Measurements from ENCODE around the gene SPRN.
"Not testable (repeated sequence)": the region's sequence is repeated elsewhere in the genome, so short reads cannot be mapped to it uniquely, and the experiment has no call there.

The SPRN gene

GRCh38 chr10:133439517-133440461 is 15.4 kb upstream of the SPRN start:
- DNase-seq (ENCODE audit: low read depth): no peak

- DNase-seq (ENCODE audit: low read depth): no peak
Observed at GRCh38 chr10:133438711-133439273, 14.4 kb upstream of the SPRN start.

- DNase-seq (ENCODE audit: low read depth): not testable (repeated sequence)
Observed at GRCh38 chr10:133432789-133433188, 8.4 kb upstream of the SPRN start.

DNA sequence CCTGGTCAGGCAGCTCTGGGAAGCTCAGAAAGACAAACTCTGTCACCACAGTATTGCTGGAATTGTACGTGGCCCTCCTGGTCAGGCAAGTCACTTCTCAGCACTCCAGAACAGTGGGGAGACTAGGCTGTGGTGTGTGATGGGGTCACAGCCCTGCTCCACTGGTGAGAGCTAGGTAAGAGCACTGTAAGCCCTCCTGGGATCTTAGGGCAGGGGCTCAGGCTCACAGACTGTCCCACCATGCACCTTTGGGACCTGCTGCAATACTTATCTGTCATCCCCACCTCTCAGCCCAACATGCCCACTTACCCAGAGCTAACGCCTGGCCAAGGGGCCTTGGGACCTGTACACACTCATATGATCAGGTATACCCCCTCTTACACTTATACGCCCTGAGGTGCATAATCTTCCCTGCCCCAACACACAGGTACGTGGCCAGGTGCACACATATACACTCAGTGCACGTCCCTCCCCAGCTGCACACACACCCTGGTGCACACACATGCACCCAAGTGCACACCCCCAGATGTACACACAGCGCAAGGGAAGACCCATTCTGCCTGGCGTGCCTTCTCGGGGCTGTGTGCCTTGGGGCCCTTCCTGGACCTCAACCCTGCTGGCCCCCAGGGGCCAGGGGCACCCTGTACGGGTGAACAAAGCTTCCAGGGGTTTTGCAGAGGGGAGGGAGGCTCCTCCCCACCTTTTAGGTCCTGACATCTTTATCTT is 7.6 kb upstream of the SPRN start:
- not testable (repeated sequence) for DNase-seq (ENCODE audit: low read depth)

GRCh38 chr10:133429571-133429970 is 5.1 kb upstream of the SPRN start:
- not testable (repeated sequence) for DNase-seq (ENCODE audit: low read depth)

GRCh38 chr10:133424102-133424501 is 323 bp downstream of the SPRN start:
- not testable (repeated sequence) for DNase-seq (ENCODE audit: low read depth)

- no peak for DNase-seq (ENCODE audit: low read depth)
Observed at GRCh38 chr10:133422807-133423771, 1.3 kb downstream of the SPRN start.

- DNase-seq (ENCODE audit: low read depth): no peak
Observed at GRCh38 chr10:133422223-133422806, 2.1 kb downstream of the SPRN start.

- DNase-seq (ENCODE audit: low read depth): no peak
Observed at GRCh38 chr10:133421336-133422222, 2.8 kb downstream of the SPRN start.

DNA sequence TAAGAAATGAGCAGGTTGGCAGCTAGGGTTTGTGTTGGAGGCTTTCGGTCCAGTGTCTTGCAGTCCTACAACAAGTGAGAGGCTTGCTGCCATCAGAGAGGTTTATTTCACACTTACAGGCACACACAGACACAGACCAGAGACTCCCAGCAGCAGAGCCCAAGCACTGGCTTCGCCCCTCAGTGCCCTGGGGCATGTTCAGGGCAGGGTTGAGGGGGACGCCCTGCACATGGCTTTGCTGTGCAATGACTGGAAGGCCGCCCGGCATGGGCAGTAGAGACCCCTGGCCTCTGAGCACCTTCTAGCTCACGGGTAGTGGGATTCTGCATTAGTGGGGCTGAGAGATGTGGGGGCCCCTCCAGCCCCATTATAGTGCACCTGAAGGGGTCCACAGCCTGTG is 3.8 kb downstream of the SPRN start:
- no peak for DNase-seq (ENCODE audit: low read depth)

- DNase-seq (ENCODE audit: low read depth): no peak
Observed at GRCh38 chr10:133420028-133420427, 4.4 kb downstream of the SPRN start.

DNA sequence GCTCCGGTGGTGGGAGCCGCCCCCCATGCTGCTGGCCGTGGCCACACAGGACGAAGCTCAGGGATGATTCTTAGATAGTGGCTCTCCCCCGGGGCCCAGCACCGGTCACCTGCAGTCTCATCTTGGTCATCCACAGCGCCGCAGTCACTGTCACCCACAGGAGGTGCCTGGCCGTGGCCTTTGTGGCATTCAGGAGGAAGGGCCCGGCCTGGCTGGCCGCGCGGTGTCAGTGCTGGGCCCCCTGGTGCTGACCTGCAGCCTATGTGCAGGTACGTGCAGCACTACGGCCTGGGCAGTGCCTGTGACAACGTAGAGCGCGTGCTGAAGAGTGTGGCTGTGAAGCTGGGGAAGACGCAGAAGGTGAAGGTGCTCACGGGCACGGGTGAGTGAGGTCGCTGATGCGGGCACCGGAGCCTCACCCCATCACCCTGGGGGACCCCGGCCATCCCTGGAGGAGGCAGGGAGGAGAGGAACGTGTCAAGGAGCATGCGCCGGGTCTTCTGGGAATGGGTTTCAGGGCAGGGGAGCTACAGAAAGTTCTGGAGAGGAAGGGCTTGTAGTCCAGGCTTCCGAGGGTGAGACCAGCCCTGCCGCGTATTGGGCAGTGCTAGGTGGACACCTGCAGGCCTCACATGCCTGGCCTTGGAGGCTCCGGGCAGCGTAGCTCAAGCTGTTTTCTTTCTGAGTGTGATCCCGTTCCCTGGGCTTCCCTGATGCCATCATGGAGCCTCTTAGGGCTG is 5.0 kb downstream of the SPRN start:
- DNase-seq (ENCODE audit: low read depth): no peak

DNA sequence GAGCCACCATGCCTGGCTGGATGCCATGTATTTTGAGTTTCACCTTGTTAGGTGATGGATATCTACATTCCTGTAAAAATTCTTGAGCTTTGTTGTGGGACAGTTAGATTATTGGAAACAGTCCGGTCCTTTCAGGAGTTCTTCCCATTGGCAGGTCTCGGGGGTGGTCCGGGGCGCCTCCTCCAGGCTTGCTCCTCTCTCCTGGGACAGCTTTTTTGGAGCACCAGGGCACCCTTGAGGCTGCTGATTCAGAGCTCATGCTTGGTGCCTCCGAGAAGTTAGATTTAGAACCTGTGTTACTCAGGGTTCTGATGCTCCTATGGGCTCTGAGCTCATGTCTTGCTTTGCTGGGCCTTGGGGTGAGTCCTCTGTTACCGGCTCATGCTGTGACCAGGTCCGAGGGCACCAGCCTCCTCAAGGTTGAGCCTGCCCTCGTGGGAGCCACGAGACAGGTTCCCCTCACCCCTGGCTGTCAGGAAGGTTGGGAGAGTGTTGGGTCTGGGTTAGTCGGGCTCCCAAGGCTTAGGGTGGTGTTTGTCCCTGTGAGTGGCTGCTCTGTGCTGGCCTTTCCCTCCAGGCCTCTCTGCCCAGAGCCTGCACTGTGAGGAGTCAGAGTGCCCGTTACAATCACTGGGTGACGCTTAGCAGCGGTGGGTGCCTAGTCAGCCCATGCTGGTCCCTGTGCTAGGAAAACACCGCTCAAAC is 6.0 kb downstream of the SPRN start:
- no peak for DNase-seq (ENCODE audit: low read depth)

GRCh38 chr10:133415752-133416151 is 8.7 kb downstream of the SPRN start:
- no peak for DNase-seq (ENCODE audit: low read depth)

- DNase-seq (ENCODE audit: low read depth): not testable (repeated sequence)
Observed at GRCh38 chr10:133414401-133414800, 10.0 kb downstream of the SPRN start.

GRCh38 chr10:133412381-133412711 is 12.1 kb downstream of the SPRN start:
- DNase-seq (ENCODE audit: low read depth): no peak

DNA sequence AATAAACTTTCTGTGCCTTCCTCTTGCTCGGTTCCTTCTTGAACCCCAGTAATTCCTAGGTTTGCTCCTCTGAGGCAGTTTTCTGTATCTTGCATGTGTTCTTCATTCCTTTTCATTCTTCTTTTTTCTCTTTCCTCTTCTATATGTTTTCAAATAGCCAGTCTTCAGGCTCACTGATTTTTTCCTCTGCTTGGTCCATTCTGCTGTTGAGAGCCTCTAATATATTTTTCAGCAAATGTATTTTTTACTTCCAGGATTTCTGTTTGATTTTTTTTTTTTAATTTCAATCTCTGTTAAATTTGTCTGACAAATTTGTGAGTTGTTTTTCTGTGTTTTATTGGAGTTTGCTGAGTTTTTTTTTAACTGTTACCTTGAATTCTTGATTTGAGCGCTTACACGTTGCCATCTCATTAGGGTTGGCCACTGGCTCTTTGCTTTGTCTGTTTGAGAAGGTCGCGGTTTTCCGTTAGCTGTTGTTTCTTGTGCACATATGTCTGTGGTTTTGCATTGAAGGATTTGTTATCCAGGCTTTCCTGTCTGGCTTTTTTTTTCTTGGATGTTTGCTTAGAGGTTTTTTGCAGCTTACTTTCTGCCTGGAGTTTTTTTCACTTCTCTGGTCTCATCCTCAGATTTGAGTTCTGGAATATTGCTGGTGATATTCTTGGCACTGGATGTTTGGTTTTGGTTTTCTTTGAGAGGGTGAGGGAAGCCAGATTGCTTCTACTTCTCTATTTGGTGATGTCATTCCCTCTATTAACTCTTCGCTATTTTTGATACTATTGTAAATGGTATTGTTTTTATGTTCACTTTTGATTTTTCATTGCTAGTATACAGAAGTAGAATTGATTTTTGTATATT is 12.7 kb downstream of the SPRN start:
- no peak for DNase-seq (ENCODE audit: low read depth)
